Measurements from ENCODE around the gene GPR161.

Gene GPR161

GRCh38 chr1:168091063-168091462, 45.7 kb downstream of the GPR161 start:
- Histone ChIP-seq H3K36me3 (ENCODE audit: insufficient read depth) (no peaks in the 10 kb centered on the region), H4K20me1 (ENCODE audit: insufficient read depth) (no peaks in the 10 kb centered on the region), H3K27me3 (ENCODE audit: insufficient read depth, low read depth) (no peaks in the 10 kb centered on the region), H3K4me2 (no peak overlapping the region), H2AFZ (ENCODE audit: low read depth) (no peak overlapping the region), H3K4me3 (IDR thresholded peaks at IDR 0.05; ENCODE audit: insufficient read depth, low read depth, low read length) (no peak overlapping the region), H3K79me2 (ENCODE audit: insufficient read depth, low read depth) (no peaks in the 10 kb centered on the region), H3K9ac (no peak overlapping the region), H3K27ac (no peak overlapping the region), H3K4me1 (ENCODE audit: low read depth, poor library complexity, severe bottlenecking) (no peaks in the 10 kb centered on the region)
- TF ChIP-seq, protein P1, sequence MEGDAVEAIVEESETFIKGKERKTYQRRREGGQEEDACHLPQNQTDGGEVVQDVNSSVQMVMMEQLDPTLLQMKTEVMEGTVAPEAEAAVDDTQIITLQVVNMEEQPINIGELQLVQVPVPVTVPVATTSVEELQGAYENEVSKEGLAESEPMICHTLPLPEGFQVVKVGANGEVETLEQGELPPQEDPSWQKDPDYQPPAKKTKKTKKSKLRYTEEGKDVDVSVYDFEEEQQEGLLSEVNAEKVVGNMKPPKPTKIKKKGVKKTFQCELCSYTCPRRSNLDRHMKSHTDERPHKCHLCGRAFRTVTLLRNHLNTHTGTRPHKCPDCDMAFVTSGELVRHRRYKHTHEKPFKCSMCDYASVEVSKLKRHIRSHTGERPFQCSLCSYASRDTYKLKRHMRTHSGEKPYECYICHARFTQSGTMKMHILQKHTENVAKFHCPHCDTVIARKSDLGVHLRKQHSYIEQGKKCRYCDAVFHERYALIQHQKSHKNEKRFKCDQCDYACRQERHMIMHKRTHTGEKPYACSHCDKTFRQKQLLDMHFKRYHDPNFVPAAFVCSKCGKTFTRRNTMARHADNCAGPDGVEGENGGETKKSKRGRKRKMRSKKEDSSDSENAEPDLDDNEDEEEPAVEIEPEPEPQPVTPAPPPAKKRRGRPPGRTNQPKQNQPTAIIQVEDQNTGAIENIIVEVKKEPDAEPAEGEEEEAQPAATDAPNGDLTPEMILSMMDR (conservative IDR thresholded peaks at IDR 0.05; ENCODE audit: low read depth, low read length) = no peak

DNA sequence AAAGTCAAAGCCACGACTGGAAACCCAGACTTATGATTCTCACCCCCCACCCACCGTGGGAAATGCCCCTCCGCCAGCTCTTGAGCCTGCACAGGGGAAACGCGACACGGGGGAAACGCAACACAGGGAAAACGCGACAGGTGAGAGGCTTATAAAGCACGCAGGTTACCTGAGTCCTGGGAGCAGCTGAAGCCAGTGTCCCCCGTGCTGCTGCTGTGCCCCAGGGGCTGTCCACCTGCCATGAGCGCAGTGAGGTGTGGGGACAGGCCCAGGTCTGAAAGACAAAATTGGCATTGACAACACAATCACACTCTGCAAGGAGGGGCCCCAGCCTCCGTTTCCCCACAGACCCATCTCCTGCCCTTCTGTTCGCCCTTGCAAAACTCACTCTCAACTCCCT, 46.3 kb downstream of the GPR161 start:
- Histone ChIP-seq H3K27ac (no peak overlapping the region), H3K79me2 (ENCODE audit: insufficient read depth, low read depth) (no peaks in the 10 kb centered on the region)

GRCh38 chr1:168089979-168090337, 46.8 kb downstream of the GPR161 start:
- TF ChIP-seq, protein P1 (conservative IDR thresholded peaks at IDR 0.05; ENCODE audit: low read depth, low read length) = no peak
- Histone ChIP-seq H4K20me1 (ENCODE audit: insufficient read depth) (no peaks in the 10 kb centered on the region), H3K36me3 (ENCODE audit: insufficient read depth) (no peaks in the 10 kb centered on the region), H3K4me1 (ENCODE audit: low read depth, poor library complexity, severe bottlenecking) (no peaks in the 10 kb centered on the region), H3K4me2 (no peak overlapping the region), H3K79me2 (ENCODE audit: insufficient read depth, low read depth) (no peaks in the 10 kb centered on the region), H3K27me3 (ENCODE audit: insufficient read depth, low read depth) (no peaks in the 10 kb centered on the region), H3K27ac (no peak overlapping the region), H3K4me3 (IDR thresholded peaks at IDR 0.05; ENCODE audit: insufficient read depth, low read depth, low read length) (no peak overlapping the region), H3K9ac (no peak overlapping the region), H2AFZ (ENCODE audit: low read depth) (no peak overlapping the region)

More for the DNA sequence above, 46.3 kb downstream of the GPR161 start:
- Histone ChIP-seq H2AFZ (ENCODE audit: low read depth) (no peak overlapping the region), H3K4me3 (IDR thresholded peaks at IDR 0.05; ENCODE audit: insufficient read depth, low read depth, low read length) (no peak overlapping the region), H3K36me3 (ENCODE audit: insufficient read depth) (no peaks in the 10 kb centered on the region), H3K4me1 (ENCODE audit: low read depth, poor library complexity, severe bottlenecking) (no peaks in the 10 kb centered on the region), H3K27me3 (ENCODE audit: insufficient read depth, low read depth) (no peaks in the 10 kb centered on the region), H3K4me2 (no peak overlapping the region), H4K20me1 (ENCODE audit: insufficient read depth) (no peaks in the 10 kb centered on the region), H3K9ac (no peak overlapping the region)
- TF ChIP-seq, protein P1 (conservative IDR thresholded peaks at IDR 0.05; ENCODE audit: low read depth, low read length) = no peak

- Histone ChIP-seq H3K36me3 (ENCODE audit: insufficient read depth) (no peaks in the 10 kb centered on the region), H4K20me1 (ENCODE audit: insufficient read depth) (no peaks in the 10 kb centered on the region), H3K27me3 (ENCODE audit: insufficient read depth, low read depth) (no peaks in the 10 kb centered on the region), H3K4me3 (IDR thresholded peaks at IDR 0.05; ENCODE audit: insufficient read depth, low read depth, low read length) (no peak overlapping the region), H3K27ac (no peak overlapping the region), H3K4me2 (no peak overlapping the region), H3K9ac (no peak overlapping the region), H3K79me2 (ENCODE audit: insufficient read depth, low read depth) (no peaks in the 10 kb centered on the region), H3K4me1 (ENCODE audit: low read depth, poor library complexity, severe bottlenecking) (peaks cover 3% of the 10 kb centered on the region), H2AFZ (ENCODE audit: low read depth) (no peak overlapping the region)
- TF ChIP-seq, protein P1 (conservative IDR thresholded peaks at IDR 0.05; ENCODE audit: low read depth, low read length) = no peak
Observed at GRCh38 chr1:168089326-168089978, 47.3 kb downstream of the GPR161 start.

All from KMS-11 (cell line).